ENCODE results near the gene SEPHS1.

SEPHS1 gene

GRCh38 chr10:13392701-13393100 is 44.6 kb upstream of the SEPHS1 start:
- no peak for DNase-seq
- TF ChIP-seq, protein P1, sequence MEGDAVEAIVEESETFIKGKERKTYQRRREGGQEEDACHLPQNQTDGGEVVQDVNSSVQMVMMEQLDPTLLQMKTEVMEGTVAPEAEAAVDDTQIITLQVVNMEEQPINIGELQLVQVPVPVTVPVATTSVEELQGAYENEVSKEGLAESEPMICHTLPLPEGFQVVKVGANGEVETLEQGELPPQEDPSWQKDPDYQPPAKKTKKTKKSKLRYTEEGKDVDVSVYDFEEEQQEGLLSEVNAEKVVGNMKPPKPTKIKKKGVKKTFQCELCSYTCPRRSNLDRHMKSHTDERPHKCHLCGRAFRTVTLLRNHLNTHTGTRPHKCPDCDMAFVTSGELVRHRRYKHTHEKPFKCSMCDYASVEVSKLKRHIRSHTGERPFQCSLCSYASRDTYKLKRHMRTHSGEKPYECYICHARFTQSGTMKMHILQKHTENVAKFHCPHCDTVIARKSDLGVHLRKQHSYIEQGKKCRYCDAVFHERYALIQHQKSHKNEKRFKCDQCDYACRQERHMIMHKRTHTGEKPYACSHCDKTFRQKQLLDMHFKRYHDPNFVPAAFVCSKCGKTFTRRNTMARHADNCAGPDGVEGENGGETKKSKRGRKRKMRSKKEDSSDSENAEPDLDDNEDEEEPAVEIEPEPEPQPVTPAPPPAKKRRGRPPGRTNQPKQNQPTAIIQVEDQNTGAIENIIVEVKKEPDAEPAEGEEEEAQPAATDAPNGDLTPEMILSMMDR (IDR thresholded peaks at IDR 0.05; ENCODE audit: low read depth, low read length) = no peak
- Histone ChIP-seq H3K36me3 (no peaks in the 10 kb centered on the region), H3K4me3 (ENCODE audit: low read depth, low read length) (no peak overlapping the region), H3K27me3 (ENCODE audit: insufficient read depth, low read depth, severe bottlenecking) (no peaks in the 10 kb centered on the region), H3K27ac (no peak overlapping the region), H3K9me3 (ENCODE audit: severe bottlenecking) (no peaks in the 10 kb centered on the region)

GRCh38 chr10:13390604-13391522 is 42.8 kb upstream of the SEPHS1 start:
- no peak for DNase-seq
- TF ChIP-seq, protein P1 (IDR thresholded peaks at IDR 0.05; ENCODE audit: low read depth, low read length) = no peak
- Histone ChIP-seq H3K27ac (no peak overlapping the region), H3K4me3 (ENCODE audit: low read depth, low read length) (no peak overlapping the region), H3K9me3 (ENCODE audit: severe bottlenecking) (no peaks in the 10 kb centered on the region), H3K36me3 (no peaks in the 10 kb centered on the region), H3K27me3 (ENCODE audit: insufficient read depth, low read depth, severe bottlenecking) (no peaks in the 10 kb centered on the region)

GRCh38 chr10:13388478-13389230 is 40.6 kb upstream of the SEPHS1 start:
- Histone ChIP-seq H3K27ac (no peak overlapping the region), H3K27me3 (ENCODE audit: insufficient read depth, low read depth, severe bottlenecking) (no peaks in the 10 kb centered on the region), H3K36me3 (no peaks in the 10 kb centered on the region), H3K4me3 (ENCODE audit: low read depth, low read length) (no peak overlapping the region), H3K9me3 (ENCODE audit: severe bottlenecking) (no peaks in the 10 kb centered on the region)
- no peak for DNase-seq
- TF ChIP-seq, protein P1 (IDR thresholded peaks at IDR 0.05; ENCODE audit: low read depth, low read length) = no peak

- Histone ChIP-seq H3K36me3 (no peaks in the 10 kb centered on the region), H3K4me3 (ENCODE audit: low read depth, low read length) (no peak overlapping the region)
- no peak for DNase-seq
These were observed 37.9 kb upstream of the SEPHS1 start for GRCh38 chr10:13386021-13386420.

DNA sequence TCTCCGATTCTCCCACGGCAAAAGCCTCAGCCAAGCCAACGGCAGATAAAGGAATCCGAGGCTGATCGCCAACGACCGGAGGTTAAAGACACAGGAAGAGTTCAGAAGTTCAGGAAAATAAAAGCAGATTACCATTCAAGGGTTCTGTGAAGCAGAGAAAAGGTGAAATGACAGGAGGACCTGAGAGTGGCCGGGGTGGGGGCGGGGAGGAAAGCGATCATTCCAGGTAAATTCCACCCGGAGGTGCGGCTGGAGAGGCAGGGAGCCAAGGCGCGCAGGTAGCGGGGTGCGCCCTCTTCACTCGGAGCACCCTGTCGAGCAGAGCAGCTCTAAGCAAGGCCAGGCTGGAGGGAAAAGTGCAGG is 35.3 kb upstream of the SEPHS1 start:
- TF ChIP-seq, protein P1 (IDR thresholded peaks at IDR 0.05; ENCODE audit: low read depth, low read length) = no peak
- no peak overlapping the region for H3K4me3 ChIP-seq (ENCODE audit: low read depth, low read length)

More at GRCh38 chr10:13386021-13386420, 37.9 kb upstream of the SEPHS1 start:
- H3K27ac ChIP-seq = no peak overlapping the region
- no peaks in the 10 kb centered on the region for H3K9me3 ChIP-seq (ENCODE audit: severe bottlenecking)
- H3K27me3 ChIP-seq (ENCODE audit: insufficient read depth, low read depth, severe bottlenecking) = no peaks in the 10 kb centered on the region
- TF ChIP-seq, protein P1 (IDR thresholded peaks at IDR 0.05; ENCODE audit: low read depth, low read length) = no peak

More for the DNA sequence above, 35.3 kb upstream of the SEPHS1 start:
- no peak for DNase-seq
- Histone ChIP-seq H3K27ac (no peak overlapping the region), H3K27me3 (ENCODE audit: insufficient read depth, low read depth, severe bottlenecking) (no peaks in the 10 kb centered on the region), H3K36me3 (no peaks in the 10 kb centered on the region), H3K9me3 (ENCODE audit: severe bottlenecking) (no peaks in the 10 kb centered on the region)
